ENCODE data around the gene PLEKHJ1. TPM values are rescaled to one million over a fixed set of nuclear protein-coding genes. Genes with fewer than 3 reads are reported as not detected.

Gene PLEKHJ1
- total RNA-seq, 1 donor from 2014 or later: 107 TPM

- H3K27me3 Mint-ChIP-seq: no peaks in the 10 kb centered on the region
- no peaks in the 10 kb centered on the region for H3K9me3 Mint-ChIP-seq
- peak overlapping the region; percentile 80 for H3K27ac Mint-ChIP-seq
- peaks cover 15% of the 10 kb centered on the region for H3K36me3 Mint-ChIP-seq
- peak; percentile 76 for DNase-seq (ENCODE audit: extremely low spot score, unreplicated experiment)
- TF ChIP-seq, protein P1, sequence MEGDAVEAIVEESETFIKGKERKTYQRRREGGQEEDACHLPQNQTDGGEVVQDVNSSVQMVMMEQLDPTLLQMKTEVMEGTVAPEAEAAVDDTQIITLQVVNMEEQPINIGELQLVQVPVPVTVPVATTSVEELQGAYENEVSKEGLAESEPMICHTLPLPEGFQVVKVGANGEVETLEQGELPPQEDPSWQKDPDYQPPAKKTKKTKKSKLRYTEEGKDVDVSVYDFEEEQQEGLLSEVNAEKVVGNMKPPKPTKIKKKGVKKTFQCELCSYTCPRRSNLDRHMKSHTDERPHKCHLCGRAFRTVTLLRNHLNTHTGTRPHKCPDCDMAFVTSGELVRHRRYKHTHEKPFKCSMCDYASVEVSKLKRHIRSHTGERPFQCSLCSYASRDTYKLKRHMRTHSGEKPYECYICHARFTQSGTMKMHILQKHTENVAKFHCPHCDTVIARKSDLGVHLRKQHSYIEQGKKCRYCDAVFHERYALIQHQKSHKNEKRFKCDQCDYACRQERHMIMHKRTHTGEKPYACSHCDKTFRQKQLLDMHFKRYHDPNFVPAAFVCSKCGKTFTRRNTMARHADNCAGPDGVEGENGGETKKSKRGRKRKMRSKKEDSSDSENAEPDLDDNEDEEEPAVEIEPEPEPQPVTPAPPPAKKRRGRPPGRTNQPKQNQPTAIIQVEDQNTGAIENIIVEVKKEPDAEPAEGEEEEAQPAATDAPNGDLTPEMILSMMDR (conservative IDR thresholded peaks at IDR 0.05): peak; percentile 77
- peaks cover 17% of the 10 kb centered on the region for H3K4me1 Mint-ChIP-seq (ENCODE audit: unreplicated experiment)
- H3K4me3 Mint-ChIP-seq: peak overlapping the region; percentile 76
Observed at GRCh38 chr19:2274931-2275535, 38.9 kb upstream of the PLEKHJ1 start.

- peak overlapping the region; percentile 82 for H3K27ac Mint-ChIP-seq
- peaks cover 15% of the 10 kb centered on the region for H3K36me3 Mint-ChIP-seq
- TF ChIP-seq, protein P1 (conservative IDR thresholded peaks at IDR 0.05): no peak
- H3K4me3 Mint-ChIP-seq: peak overlapping the region; percentile 70
- peaks cover 17% of the 10 kb centered on the region for H3K4me1 Mint-ChIP-seq (ENCODE audit: unreplicated experiment)
- no peaks in the 10 kb centered on the region for H3K27me3 Mint-ChIP-seq
- H3K9me3 Mint-ChIP-seq: no peaks in the 10 kb centered on the region
- DNase-seq (ENCODE audit: extremely low spot score, unreplicated experiment): no peak
Observed at GRCh38 chr19:2274185-2274711, 38.1 kb upstream of the PLEKHJ1 start.

DNA sequence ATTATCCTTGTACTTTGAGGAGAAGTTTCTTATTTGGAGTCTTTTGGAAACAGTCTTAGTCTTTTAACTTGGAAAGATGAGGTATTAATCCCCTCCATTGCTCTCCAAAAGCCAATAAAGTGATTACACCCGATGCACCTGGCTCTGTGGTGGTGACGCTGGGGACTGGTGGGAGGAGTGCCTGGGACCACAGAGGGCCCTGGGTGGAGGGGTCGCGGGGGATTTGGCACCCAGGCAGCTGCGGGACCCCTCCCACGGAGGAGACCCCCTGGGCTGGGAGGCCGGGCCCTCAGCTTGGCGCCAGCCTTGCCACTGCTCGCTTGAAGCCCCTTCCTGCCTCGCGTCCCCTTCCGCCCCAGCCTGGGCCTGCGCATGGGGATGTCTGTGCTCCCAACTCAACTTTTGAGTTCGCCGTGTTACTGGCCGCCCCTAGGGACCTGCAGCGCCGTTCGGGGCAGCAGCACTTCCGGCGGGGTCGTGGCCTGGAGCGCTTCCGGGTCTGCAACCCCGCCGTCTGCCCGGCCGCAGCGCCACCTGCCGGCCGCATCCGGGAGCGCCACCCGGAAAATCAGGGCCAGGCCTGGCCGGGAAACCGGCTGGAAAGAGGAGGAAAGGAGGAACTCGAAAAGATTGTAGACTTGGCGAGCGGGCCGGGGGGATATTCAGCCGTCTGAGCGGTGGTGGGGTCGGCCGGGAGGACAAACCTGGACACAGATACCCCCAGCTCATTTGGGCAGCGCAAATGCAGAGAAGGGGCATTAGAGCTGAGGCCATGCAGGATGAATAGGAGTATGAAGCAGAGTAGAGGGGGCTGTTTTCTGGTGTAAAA, 37.4 kb upstream of the PLEKHJ1 start:
- Mint-ChIP-seq H3K4me3 (peak overlapping the region; percentile 79), H3K4me1 (ENCODE audit: unreplicated experiment) (peaks cover 17% of the 10 kb centered on the region), H3K9me3 (no peaks in the 10 kb centered on the region), H3K27ac (peak overlapping the region; percentile 82), H3K36me3 (peaks cover 15% of the 10 kb centered on the region), H3K27me3 (no peaks in the 10 kb centered on the region)
- TF ChIP-seq, protein P1 (conservative IDR thresholded peaks at IDR 0.05): peak; percentile 100
- DNase-seq (ENCODE audit: extremely low spot score, unreplicated experiment): peak; percentile 91

GRCh38 chr19:2271234-2272103, 35.3 kb upstream of the PLEKHJ1 start:
- Mint-ChIP-seq H3K4me3 (peak overlapping the region; percentile 91), H3K4me1 (ENCODE audit: unreplicated experiment) (peaks cover 21% of the 10 kb centered on the region), H3K27ac (peak overlapping the region; percentile 93), H3K36me3 (peaks cover 15% of the 10 kb centered on the region), H3K27me3 (no peaks in the 10 kb centered on the region), H3K9me3 (no peaks in the 10 kb centered on the region)
- DNase-seq (ENCODE audit: extremely low spot score, unreplicated experiment): no peak
- TF ChIP-seq, protein P1 (conservative IDR thresholded peaks at IDR 0.05): no peak

Measured in type B pancreatic cell (in vitro differentiated cells).